ENCODE data around the gene GRIA4.

GRIA4 gene

DNA sequence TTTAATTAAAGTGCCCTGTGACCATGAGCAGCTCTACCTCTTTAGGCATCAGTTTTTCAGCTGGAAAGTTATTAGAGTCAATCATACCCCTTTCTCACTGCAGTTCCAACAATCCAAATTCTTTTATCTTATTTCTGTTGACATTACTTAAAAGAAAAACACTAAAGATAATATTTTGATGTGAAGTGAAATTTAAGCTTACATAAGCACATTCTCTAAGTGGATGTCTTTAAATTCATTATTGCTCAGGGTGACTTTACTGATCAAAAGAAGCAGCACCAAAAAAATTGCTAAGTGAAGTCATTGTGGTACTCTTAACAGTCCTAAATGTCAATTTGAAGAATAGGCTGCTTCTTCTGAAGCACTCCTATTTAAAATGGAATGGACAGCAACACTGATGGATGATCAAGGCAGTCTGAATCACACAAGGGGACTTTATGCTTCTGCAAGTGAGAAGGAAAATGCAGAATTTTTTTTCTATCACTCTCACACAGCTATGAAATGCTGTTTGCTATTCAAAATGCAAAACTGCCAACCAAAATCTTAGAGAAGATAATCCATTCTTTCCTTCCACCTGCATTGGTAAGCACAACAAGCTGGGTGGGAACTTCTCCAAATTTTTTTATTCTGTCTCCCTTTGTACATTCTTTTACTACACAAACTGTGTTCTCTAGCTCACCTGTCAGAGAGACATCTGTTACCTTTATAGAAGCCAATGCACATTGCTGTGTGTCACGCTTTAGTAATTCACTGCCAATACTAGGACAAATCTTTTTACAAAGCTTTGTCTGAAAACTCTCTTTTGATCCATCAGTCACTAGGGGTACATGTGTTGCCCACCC, 179.9 kb downstream of the GRIA4 start:
- DNase-seq (ENCODE audit: low read depth), result no peak

DNA sequence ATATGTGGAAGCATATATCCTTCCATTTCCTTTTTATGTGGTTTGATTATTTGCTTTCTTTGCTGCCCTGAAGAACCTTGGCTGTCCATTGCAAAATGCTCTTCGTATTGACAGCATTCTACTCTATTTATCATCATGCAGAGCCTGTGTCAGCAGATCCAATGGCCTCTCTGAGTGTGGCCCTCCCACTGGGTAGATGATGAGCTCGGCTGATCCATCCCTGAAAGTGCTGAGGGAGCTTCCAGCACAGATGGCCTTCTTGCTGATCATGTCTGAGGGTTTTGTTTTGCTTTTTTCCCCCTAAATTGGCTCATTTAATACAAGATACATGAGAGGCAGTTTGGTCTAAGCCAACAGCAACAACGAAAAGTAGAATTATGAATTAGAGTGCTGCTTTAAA, 181.0 kb downstream of the GRIA4 start:
- DNase-seq (ENCODE audit: low read depth), result no peak

DNA sequence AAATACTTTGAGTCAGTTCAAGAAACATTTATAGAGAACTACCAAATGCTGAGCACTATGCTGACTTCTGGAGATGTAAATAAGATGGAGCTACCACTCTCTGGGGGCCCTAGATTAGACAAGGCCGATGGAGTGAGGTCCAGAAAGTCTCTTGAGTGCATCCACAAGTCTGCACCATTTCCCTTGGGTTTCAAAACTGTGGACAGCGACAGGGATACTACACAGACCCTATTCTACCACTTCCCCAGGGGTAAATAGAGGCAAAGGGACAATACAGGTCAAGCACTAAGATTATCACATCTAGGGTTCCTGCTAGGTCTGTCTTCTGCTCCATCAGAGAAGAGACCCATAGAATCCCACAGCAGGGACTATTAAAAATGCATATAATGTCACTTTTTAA, 183.2 kb downstream of the GRIA4 start:
- no peak for DNase-seq (ENCODE audit: low read depth)

DNA sequence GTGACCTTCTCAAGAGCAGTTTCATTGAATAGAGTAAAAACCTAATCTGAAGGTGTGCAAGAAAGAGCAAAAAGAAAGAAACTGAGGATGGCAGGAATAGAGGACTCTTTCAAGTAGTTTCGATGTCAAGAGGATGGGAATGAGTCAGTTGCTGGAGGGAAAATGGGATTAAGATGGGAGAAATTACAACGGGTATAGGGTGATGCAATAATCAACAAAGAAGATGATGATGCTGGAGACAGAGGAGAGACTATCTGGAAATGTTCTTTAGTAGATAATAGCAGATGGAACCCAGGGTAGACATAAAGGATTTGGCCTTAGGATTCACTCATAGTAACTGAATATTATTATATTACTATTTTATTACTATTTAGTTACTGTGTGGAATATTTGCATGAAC, 189.4 kb downstream of the GRIA4 start:
- DNase-seq (ENCODE audit: low read depth), result no peak

DNA sequence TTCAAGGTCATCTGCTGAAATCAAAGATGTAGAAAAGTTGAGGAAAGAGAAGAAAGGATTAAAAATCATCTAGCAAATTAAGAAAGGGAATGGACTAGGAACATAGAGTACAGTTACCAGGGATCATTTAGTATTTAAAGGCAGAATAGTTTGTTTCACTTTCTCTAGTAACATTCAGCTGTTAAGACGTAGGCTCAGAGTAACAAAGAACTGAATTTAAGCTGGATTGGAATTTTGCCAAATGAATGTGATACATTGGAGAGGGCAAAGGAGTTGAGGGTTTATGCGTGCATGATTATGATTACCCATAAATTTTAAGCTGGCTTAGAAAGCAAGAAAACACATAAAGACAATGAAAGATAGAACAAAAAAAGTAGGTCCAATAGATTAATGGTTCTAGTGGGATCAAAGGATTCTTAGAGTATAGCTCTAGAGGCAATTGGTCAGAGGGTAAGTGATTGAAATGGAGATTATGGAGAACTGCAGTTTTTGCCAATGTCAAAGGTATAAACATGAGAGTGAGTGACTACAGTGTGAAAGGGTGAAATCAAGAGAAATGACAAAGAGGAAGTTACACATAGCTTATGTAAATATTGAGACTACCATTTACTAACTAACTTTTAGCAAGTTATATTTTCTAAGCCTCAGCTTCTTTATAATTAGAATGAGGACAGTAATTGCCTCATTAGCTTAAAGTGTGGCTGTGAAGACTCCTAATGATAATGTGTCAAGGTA, 190.0 kb downstream of the GRIA4 start:
- DNase-seq (ENCODE audit: low read depth), result no peak

DNA sequence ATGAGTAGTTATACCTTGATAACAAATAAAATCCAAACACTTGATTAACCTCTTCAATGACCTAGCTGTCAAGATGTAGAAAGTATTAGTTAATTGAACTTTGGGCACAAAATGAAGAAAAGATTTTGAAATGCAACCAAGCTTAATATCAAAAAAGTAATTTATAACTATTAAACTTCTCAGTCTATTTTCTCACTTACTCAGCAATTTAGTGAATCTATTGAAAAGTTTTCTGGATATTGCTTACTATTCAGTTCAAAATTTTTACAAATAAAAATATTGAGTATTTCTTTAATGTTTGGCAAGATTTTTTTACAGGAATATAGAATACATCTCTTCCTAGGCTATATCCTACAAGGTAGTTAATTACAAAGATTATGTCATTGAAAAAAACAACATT, 192.5 kb downstream of the GRIA4 start:
- DNase-seq (ENCODE audit: low read depth), result no peak

DNA sequence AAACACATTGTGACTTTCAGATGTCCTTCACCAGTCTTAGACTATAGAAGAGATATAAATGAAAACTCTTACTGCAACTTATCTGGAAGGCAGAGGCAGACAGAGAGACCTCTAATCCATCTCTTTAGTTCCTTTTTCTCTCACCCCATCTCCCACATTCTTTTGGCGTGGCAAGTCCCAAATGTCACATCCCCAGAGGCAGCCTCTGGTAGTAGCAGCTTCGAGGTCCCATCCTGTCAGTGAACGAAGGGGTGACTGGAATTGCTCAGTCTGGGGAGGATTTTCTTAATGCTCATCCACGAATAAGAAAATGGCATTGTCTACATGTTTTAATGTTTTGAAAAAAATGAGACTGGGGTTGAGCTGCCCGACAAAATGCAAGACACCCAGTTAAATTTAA, 201.4 kb downstream of the GRIA4 start:
- DNase-seq (ENCODE audit: low read depth), result no peak

DNA sequence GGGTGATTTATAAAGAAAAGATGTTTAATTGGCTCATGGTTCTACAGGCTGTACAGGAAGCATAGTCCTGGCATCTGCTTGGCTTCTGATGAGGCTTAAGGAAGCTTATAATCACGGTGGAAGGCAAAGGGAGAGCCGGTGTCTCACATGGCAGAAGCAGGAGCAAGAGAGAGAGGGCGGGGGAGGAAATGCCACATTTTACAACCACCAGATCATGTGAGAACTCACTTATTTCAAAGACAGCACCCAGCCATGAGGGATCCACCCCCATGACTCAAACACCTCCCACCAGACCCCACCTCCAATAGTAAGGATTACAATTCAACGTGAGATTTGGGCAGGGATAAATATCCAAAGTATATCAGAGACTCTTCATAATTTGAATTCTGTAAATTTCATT, 211.5 kb downstream of the GRIA4 start:
- no peak for DNase-seq (ENCODE audit: low read depth)

DNA sequence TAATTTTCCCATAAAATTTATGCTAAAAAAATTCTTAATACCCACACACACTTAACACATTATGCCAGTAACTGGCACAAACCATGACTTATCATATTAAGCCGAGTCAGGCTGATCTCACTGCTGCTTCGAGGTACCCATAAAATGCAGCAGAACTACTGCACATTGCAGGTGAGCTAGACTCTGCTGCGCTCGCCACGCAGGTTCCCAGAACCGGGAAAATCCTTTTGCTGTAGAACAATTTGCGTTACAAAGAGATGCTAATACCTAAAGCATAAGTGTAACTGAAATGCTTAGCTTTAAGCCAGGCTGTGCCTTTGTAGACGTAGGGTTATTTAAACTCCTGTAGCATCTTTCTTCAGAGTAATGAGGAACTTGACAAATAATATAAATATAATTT, 211.9 kb downstream of the GRIA4 start:
- DNase-seq (ENCODE audit: low read depth), result no peak

DNA sequence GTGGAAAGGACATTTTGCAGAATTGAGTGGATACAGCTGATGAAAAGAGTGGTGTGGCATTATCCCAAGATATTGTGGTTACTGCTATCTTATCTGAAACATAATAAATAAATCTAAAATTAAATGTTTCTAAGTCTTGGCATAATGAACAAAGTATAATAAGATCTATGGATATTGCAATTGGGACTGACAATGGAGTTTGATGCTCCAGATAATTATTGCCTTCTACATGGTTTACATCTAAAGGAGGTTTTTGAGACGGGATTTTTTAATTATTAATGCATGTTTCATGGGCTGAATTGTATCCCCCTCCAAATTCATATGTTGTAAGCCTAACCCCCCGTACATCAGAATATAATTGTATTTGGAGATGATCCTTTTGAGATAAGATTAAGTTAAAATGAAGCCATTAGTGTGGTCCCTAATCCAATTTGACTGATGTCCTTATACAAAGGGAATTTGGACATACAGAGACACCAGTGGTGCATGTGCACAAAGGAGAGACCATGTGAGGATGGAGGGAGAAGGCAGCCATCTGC, 213.7 kb downstream of the GRIA4 start:
- no peak for DNase-seq (ENCODE audit: low read depth)

DNA sequence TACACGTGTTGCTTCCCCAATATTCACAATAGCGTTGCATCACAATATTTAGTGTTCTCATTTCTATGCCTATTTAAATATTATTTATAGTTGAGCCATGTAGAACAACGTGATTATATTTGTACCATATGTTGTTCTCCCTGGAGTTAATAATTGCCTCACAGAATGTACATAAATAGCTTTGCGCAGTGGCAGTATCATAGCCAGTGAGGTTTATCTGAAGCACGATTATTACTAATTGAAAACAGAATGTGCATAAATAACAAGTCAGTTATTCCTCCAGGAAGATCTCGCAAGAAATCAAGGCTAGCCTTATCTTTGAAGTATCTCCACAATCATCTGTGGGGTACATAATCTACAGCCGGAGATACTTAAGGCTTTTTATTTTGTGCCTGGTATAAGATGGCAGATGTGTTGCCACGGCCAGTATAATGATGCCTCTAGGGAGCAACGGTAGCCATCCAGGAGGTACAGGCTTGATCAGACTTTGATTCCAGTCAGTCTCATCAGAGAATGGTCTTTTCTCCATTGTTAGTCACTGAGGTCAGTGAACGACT, 214.7 kb downstream of the GRIA4 start:
- DNase-seq (ENCODE audit: low read depth), result no peak

DNA sequence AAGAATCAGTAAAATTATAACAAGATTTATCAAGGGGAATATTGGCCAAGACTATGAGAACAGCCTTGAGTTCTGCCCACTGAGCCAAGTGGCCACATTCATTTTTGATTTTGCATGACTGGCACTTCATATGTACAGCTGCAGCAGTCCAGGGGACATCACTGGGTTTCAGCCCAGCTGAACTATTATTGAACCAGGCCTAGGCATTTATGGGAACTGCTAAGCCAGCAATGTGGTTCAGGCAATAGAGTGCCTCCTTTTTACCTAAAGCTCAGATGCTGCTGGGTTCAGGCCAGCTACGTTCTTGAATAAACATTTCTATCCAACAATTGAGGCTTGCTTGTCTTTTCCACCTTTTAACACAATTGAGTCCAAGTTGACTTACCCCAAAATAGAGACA, 215.3 kb downstream of the GRIA4 start:
- no peak for DNase-seq (ENCODE audit: low read depth)

DNA sequence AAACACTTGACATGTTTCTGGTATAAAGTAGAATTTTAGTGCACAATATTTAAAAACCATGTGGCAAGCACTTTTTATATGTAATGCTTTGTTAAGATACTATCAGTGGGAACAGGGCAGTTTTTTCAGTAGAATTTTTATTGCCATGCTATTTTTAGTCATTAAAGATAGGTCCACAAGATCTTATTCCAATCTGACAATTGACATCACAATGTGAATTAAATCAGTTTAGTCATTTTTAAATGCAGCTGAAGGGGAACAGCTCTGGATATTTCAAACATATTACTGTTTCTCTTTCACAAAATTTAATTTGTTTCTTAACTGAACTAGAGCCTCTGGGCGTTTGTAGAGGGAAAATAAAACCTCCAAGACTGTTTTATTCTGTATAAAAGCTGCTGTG, 218.0 kb downstream of the GRIA4 start:
- no peak for DNase-seq (ENCODE audit: low read depth)

DNA sequence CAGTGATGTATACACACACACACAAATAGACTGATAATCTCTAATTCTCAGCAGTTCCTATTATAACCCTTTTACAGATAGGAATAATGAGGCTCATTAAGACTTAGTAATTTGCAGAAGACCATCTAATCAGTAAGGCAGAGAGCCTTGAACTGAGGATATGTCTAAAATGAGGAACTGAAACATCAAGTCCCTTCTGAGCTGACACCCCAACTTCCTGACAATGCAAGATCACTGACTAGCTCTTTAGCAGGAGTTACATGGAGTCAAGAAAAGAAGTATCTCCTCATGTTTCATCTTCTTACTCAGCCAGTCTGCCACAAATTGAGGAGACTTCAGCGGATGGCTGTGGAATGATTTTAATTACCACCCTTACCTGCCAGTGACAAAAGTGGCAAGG, 219.2 kb downstream of the GRIA4 start:
- DNase-seq (ENCODE audit: low read depth), result no peak

DNA sequence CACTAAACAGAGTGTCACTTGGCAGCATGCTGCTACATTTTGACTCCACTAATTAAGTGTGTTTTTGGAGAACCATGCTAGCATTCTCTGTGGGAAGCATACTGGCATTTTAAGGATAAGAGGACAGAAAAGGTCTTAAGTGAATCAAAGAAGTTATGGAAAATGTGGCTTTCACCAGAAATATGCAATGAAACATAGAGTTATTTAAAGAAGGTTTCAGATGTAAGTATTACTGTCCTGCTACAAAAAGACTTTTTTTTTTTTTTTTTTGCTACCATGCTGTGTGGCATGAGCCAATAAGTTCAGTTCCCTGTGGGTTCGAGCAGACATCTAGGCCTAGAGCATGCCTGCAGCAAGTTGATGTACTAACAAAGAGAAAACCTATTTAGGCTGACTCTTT, 224.6 kb downstream of the GRIA4 start:
- DNase-seq (ENCODE audit: low read depth), result no peak

DNA sequence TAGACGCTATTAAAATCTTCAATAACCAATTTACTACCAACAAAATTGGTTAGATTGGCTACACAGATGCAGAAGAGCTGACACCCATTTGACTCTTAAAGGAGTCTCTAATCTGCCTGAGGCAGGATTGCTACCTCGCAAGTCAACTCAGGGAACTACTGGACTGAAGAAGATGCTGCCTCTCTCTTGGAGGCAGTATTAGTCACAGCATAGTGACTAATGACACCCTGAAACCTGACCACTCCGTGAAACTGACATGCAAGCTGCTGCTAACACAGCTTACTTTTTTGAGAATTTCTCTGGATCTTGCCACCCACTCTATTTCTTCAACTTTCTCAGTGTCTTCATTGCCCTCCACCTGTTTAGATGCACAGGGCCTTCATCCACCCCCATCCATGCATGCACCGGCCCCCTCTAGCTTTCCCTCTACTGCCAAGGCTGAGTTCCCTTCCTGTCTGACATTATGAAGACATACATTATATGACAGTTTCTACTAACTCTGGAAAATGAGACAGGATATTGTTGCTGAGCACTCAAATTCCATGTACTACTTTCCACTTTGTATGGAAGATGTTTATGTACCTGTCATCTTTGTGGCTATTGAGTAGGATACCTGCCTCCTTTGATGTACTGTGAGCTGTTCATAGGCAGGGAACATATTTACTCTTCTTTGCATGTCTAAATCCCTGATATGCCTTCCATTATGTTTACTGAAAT, 229.0 kb downstream of the GRIA4 start:
- DNase-seq (ENCODE audit: low read depth), result peak; percentile 16

DNA sequence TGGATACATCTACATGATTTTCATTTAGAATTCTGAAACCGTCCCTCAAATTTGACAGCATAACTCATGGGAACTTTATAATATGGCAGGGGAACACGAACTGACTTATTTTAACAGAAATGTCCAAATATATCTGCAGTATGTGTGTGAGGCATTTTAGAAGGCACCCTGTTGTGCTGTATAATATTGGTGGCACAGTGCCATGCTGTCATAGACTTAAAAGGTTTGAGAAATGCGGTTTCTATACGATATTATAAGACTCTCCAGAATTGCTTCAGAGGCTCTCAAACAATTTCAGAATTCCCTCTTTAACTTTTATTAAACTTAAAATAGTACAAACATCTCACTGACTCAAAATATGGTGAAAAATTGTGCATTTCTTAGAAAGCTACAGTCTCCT, 230.5 kb downstream of the GRIA4 start:
- DNase-seq (ENCODE audit: low read depth), result no peak

DNA sequence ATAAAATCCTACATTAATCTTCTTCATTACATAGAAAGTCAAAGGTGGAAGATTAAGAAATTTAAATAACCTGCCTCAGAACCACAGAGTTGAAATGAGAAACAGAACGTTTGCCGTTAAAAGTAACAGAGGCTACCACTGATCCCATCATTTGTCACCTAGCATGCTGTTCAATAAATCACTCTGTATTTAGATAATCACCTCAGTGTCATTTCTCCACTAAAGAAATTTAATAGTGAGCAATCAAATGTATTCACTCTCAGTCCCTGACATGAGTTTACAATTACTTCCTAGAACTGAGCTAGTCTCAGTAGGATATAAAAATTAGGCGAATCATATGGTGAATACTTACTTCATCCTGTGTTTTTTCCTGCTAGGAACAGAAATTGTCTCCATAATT, 242.5 kb downstream of the GRIA4 start:
- no peak for DNase-seq (ENCODE audit: low read depth)

DNA sequence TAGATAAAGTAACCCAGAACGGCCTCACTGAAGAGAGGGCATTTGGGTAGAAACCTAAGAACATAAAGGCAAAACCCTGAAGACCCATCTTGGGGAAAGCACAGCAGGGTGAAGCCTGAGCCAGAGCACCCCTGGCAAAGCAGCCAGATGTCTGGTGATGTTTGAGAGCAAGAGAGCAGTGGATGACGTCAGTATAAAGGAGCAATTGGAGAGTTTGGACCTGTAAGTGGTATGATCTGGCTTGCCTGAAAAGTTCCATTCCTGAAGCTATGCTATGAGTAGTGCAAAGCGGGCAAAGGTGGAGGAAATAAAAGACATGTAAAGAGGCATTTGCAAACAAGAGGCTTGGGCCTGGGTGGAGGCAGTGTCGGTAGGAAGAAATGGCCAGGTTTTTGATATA, 244.4 kb downstream of the GRIA4 start:
- DNase-seq (ENCODE audit: low read depth), result no peak

DNA sequence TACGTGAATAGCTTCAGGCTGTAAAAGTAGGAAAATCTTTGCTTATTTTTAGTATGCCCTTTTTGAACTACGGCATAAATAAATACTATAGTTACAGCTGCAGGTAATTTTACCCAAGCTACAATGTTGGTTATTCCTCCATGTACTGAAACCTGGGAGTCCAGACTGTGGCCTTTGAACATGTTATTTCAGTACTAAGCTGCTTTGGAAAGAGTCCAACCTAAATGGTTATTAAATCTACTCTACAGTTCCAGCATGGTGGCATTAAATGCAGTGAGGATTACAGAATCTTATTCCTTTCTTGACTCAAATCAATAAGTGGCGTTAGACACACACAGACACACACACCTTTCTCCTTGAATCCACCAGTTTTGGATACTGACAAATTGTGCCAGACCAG, 247.1 kb downstream of the GRIA4 start:
- no peak for DNase-seq (ENCODE audit: low read depth)

DNA sequence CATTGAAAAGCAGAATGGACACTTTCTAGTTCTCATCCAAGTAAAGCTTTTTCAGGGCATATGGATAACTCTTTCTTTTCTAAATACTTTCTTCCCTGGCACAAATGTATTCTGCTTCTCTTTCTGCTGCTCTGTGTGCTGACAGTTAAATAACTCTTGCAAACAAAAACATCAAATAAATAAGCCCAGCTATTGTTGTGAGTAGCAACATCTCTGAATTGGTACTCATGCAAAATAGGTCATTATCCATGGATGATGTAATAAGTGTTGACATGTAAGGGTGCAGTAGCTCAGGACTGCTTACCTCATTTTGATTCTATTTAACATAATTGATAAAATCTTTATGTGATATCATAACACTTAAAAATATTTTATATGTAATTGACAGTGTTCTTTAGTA, 247.9 kb downstream of the GRIA4 start:
- DNase-seq (ENCODE audit: low read depth), result no peak

DNA sequence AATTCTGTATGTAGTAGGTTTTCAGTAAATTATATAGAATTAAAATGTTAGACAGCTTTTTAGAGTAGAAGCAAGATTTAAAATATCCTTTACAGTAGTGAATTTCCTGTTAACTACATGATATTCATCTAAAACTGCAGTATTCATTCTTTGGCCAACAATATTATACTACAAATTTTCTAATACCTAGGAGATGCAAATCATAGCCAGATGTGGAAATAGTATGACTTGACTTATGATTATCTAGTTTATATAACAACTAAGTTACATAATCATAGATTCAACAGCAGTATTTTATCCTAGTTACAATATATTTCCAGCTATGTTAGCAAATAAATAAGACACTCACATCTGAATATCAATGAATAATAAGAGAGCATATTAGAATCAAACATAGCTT, 249.0 kb downstream of the GRIA4 start:
- DNase-seq (ENCODE audit: low read depth), result no peak

DNA sequence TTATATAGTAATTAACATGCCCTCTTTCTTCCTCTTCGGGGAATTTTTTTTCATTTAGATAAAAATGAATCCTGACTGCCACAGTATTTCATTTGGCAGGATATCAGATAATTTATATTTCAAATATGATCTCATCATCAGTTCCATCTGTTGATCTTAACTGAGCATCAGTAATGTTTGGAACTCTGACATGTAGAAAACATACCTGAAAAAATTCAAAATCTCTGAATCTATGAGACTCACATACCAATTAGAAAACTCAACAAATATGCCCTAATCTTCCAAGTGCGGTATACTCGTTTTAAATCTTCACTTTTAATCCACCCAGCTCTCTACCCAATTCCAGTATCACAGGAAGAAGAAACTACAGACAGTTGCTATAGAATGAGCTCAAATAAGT, 250.2 kb downstream of the GRIA4 start:
- no peak for DNase-seq (ENCODE audit: low read depth)

Measured in EH (cell line).